ENCODE data around the gene JARID2. TPM values are rescaled to one million over a fixed set of nuclear protein-coding genes. Genes with fewer than 3 reads are reported as not detected.
A peak's percentile ranks its signal among the peaks of the same experiment; 100 is the strongest.

Gene JARID2
- total RNA-seq, 1 experiment from 2014 or later = 180 TPM

DNA sequence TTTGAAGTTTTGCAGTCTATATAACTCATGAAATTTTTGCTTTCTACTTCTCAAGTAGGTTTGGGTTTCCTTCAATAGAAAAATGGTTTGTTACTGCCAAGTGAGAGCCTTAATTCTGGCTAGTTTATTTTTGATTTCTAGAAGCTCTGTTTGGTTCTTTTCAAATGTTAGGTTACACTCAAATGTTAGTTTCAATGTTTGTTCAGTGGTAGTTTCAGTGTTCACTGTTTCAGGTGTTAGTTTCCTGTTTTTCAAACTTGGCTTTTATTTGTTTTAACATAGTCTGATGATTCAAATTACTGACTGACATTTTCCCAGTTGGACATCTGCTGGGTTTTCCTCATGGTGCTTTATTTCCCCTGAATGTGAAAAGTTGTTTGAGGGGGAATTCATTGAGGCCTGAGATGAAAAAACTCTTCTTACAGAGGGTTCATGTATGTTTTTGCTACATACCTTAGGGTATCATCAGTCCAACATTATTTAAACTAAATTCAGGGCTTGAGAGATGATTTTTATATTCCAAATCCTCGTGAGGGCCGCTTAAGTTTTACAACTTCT, 189.0 kb downstream of the JARID2 start (continued):
- TF ChIP-seq, protein P1, sequence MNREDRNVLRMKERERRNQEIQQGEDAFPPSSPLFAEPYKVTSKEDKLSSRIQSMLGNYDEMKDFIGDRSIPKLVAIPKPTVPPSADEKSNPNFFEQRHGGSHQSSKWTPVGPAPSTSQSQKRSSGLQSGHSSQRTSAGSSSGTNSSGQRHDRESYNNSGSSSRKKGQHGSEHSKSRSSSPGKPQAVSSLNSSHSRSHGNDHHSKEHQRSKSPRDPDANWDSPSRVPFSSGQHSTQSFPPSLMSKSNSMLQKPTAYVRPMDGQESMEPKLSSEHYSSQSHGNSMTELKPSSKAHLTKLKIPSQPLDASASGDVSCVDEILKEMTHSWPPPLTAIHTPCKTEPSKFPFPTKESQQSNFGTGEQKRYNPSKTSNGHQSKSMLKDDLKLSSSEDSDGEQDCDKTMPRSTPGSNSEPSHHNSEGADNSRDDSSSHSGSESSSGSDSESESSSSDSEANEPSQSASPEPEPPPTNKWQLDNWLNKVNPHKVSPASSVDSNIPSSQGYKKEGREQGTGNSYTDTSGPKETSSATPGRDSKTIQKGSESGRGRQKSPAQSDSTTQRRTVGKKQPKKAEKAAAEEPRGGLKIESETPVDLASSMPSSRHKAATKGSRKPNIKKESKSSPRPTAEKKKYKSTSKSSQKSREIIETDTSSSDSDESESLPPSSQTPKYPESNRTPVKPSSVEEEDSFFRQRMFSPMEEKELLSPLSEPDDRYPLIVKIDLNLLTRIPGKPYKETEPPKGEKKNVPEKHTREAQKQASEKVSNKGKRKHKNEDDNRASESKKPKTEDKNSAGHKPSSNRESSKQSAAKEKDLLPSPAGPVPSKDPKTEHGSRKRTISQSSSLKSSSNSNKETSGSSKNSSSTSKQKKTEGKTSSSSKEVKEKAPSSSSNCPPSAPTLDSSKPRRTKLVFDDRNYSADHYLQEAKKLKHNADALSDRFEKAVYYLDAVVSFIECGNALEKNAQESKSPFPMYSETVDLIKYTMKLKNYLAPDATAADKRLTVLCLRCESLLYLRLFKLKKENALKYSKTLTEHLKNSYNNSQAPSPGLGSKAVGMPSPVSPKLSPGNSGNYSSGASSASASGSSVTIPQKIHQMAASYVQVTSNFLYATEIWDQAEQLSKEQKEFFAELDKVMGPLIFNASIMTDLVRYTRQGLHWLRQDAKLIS (CRISPR knock-in tag; IDR thresholded peaks at IDR 0.05; ENCODE audit: borderline replicate concordance) = no peak
- TF ChIP-seq ZNF317 (CRISPR knock-in tag; IDR thresholded peaks at IDR 0.05; ENCODE audit: borderline replicate concordance, low read depth) = no peak
- TF ChIP-seq, protein P2, sequence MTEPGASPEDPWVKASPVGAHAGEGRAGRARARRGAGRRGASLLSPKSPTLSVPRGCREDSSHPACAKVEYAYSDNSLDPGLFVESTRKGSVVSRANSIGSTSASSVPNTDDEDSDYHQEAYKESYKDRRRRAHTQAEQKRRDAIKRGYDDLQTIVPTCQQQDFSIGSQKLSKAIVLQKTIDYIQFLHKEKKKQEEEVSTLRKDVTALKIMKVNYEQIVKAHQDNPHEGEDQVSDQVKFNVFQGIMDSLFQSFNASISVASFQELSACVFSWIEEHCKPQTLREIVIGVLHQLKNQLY (CRISPR knock-in tag; IDR thresholded peaks at IDR 0.05) = no peak
- no peak for TF ChIP-seq ZNF263 (CRISPR knock-in tag; IDR thresholded peaks at IDR 0.05; ENCODE audit: low read depth)
- TF ChIP-seq, protein P3, sequence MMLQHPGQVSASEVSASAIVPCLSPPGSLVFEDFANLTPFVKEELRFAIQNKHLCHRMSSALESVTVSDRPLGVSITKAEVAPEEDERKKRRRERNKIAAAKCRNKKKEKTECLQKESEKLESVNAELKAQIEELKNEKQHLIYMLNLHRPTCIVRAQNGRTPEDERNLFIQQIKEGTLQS (CRISPR knock-in tag; conservative IDR thresholded peaks at IDR 0.05) = no peak

DNA sequence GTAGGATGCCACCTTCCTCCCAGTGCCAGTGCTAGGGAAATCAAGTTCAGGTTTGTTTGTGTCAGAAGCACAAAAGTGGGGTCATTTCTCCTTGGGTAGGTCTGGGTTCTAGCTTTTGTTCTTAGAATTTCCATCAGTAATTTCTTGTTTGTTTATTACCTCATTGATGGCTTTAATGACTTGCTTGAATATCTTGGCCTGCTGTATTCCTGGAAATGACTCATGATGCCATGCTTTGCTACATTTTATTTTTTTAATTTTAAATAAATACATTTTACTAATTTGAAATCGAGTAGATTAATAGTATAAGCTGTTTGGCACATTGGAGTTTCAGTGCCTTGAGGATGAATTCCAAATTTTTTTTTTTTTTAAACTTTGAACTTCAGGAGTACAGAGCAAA, 189.6 kb downstream of the JARID2 start:
- DNase-seq (ENCODE audit: low spot score) (no peak), ATAC-seq (no peak)
- Mint-ChIP-seq H3K9me3 (no peaks in the 10 kb centered on the region), H3K27me3 (ENCODE audit: low read depth) (no peaks in the 10 kb centered on the region), H3K4me1 (peaks cover 97% of the 10 kb centered on the region), H3K27ac (no peak overlapping the region), H3K4me3 (no peak overlapping the region), H3K36me3 (no peaks in the 10 kb centered on the region)
- POLR2A ChIA-PET = no interaction called here
- CTCF ChIA-PET = no interaction called here
- TF ChIP-seq CREM (CRISPR knock-in tag; IDR thresholded peaks at IDR 0.05) (no peak), ZNF219 (CRISPR knock-in tag; IDR thresholded peaks at IDR 0.05; ENCODE audit: borderline replicate concordance) (no peak), JUN (CRISPR knock-in tag; IDR thresholded peaks at IDR 0.05) (no peak), ETV6 (CRISPR knock-in tag; IDR thresholded peaks at IDR 0.05) (no peak), FOXK1 (CRISPR knock-in tag; IDR thresholded peaks at IDR 0.05) (no peak)
- TF ChIP-seq, protein P4, sequence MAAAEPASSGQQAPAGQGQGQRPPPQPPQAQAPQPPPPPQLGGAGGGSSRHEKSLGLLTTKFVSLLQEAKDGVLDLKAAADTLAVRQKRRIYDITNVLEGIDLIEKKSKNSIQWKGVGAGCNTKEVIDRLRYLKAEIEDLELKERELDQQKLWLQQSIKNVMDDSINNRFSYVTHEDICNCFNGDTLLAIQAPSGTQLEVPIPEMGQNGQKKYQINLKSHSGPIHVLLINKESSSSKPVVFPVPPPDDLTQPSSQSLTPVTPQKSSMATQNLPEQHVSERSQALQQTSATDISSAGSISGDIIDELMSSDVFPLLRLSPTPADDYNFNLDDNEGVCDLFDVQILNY (CRISPR knock-in tag; IDR thresholded peaks at IDR 0.05) = no peak

DNA sequence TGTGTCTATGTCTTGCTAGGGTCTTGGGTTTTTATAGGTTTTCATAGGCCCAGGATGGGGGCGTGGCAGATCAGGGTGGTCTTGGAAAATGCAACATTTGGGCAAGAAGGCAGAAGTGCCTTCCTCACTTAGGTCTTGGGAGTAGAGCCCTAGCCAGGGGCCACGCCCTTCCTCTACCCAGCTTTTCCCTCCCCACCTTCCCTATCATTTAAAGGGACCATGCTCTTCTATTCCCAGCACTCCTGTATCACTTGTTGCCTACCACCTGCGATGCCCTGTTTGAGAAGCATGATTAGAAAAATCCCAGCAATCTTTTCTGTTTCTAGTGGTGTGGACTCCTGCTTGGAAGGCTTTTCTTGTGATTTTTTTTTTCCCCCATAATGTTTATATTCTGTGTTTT, 190.6 kb downstream of the JARID2 start:
- H3K4me3 Mint-ChIP-seq = no peak overlapping the region; the same call in 1 of the 2 replicates
- H3K27me3 Mint-ChIP-seq (ENCODE audit: low read depth) = no peaks in the 10 kb centered on the region
- DNase-seq (ENCODE audit: low spot score) (no peak), ATAC-seq (no peak)
- peak overlapping the region; percentile 61; the same call in 1 of the 2 replicates for H3K27ac Mint-ChIP-seq
- ChIA-PET POLR2A (no interaction called here), CTCF (no interaction called here)
- TF ChIP-seq ZNF138 (CRISPR knock-in tag; conservative IDR thresholded peaks at IDR 0.05) = no peak
- TF ChIP-seq, protein P5, sequence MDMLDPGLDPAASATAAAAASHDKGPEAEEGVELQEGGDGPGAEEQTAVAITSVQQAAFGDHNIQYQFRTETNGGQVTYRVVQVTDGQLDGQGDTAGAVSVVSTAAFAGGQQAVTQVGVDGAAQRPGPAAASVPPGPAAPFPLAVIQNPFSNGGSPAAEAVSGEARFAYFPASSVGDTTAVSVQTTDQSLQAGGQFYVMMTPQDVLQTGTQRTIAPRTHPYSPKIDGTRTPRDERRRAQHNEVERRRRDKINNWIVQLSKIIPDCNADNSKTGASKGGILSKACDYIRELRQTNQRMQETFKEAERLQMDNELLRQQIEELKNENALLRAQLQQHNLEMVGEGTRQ (CRISPR knock-in tag; IDR thresholded peaks at IDR 0.05) = no peak
- TF ChIP-seq, protein P6, sequence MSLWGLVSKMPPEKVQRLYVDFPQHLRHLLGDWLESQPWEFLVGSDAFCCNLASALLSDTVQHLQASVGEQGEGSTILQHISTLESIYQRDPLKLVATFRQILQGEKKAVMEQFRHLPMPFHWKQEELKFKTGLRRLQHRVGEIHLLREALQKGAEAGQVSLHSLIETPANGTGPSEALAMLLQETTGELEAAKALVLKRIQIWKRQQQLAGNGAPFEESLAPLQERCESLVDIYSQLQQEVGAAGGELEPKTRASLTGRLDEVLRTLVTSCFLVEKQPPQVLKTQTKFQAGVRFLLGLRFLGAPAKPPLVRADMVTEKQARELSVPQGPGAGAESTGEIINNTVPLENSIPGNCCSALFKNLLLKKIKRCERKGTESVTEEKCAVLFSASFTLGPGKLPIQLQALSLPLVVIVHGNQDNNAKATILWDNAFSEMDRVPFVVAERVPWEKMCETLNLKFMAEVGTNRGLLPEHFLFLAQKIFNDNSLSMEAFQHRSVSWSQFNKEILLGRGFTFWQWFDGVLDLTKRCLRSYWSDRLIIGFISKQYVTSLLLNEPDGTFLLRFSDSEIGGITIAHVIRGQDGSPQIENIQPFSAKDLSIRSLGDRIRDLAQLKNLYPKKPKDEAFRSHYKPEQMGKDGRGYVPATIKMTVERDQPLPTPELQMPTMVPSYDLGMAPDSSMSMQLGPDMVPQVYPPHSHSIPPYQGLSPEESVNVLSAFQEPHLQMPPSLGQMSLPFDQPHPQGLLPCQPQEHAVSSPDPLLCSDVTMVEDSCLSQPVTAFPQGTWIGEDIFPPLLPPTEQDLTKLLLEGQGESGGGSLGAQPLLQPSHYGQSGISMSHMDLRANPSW (CRISPR knock-in tag; conservative IDR thresholded peaks at IDR 0.05; ENCODE audit: low read depth) = no peak
- TF ChIP-seq SMAD4 (CRISPR knock-in tag; IDR thresholded peaks at IDR 0.05) = no peak
- TF ChIP-seq ELF4 (CRISPR knock-in tag; IDR thresholded peaks at IDR 0.05; ENCODE audit: low read depth) = no peak
- no peak for TF ChIP-seq NR3C1 (CRISPR knock-in tag; conservative IDR thresholded peaks at IDR 0.05; ENCODE audit: low read depth)
- TF ChIP-seq, protein P7, sequence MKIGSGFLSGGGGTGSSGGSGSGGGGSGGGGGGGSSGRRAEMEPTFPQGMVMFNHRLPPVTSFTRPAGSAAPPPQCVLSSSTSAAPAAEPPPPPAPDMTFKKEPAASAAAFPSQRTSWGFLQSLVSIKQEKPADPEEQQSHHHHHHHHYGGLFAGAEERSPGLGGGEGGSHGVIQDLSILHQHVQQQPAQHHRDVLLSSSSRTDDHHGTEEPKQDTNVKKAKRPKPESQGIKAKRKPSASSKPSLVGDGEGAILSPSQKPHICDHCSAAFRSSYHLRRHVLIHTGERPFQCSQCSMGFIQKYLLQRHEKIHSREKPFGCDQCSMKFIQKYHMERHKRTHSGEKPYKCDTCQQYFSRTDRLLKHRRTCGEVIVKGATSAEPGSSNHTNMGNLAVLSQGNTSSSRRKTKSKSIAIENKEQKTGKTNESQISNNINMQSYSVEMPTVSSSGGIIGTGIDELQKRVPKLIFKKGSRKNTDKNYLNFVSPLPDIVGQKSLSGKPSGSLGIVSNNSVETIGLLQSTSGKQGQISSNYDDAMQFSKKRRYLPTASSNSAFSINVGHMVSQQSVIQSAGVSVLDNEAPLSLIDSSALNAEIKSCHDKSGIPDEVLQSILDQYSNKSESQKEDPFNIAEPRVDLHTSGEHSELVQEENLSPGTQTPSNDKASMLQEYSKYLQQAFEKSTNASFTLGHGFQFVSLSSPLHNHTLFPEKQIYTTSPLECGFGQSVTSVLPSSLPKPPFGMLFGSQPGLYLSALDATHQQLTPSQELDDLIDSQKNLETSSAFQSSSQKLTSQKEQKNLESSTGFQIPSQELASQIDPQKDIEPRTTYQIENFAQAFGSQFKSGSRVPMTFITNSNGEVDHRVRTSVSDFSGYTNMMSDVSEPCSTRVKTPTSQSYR (CRISPR knock-in tag; IDR thresholded peaks at IDR 0.05) = no peak
- no peaks in the 10 kb centered on the region for H3K9me3 Mint-ChIP-seq
- no peaks in the 10 kb centered on the region for H3K36me3 Mint-ChIP-seq
- peaks cover 97% of the 10 kb centered on the region for H3K4me1 Mint-ChIP-seq

Data from WTC11 (cell line).